IPS DF 19.7 (cell line): ENCODE data around the gene ZNF407.
A peak's percentile ranks its signal among the peaks of the same experiment; 100 is the strongest.

ENCODE experiments used
- DNase-seq: peaks from one replicate; pipeline ENCODE4 v3.0.0-alpha.2; 2013; ENCODE audit warnings: low read depth, low spot score

Gene ZNF407

GRCh38 chr18:74874351-74874750 lies 276.7 kb downstream of the ZNF407 start:
- DNase-seq, result no peak

DNA sequence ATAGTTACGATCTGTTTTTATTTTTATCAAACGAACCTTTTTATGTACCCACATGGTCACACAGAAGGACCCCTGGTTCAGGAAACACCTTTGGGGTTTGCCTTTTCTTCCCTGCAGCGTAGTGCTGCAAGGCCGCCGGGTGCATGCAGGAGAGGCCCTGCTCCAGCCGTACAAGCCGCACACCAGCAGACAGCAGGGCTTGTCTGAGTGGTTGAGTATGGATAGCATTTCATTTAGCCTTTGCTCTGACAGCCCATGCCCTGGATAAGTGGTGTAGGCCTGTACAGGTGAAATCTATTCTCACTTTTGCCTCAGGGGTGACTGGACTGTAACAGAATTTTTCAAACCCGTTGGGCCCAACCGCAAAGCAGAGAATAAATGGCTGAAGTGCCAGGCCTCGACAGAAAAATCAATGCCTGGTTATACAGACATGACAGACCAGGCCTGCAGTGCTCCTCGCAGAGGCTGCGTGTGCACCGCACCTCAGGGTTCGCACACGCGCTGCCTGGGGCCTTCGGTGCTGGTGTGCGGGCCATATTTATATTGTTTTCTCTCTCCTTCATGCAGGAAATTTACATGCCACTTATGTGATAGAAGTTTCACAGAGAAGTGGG lies 279.1 kb downstream of the ZNF407 start:
- no peak for DNase-seq

DNA sequence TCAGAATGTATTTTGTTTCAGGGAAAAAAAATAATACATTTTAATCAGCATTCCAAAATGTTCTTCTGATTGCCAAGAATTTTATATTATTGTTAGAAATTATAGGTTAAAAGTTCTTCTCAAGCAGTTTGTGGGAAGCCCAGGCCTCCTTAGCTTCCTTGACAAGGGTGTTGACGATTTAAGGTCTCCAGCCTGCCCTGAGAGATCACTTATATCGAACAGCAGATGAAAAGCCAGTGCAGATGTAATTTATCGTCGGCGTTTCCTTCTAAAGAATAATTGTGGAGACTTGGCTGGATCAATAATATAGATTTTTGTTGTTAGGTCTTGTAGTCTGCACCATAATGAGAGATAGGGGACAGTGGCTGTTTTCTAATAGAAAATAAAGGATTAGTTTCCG lies 280.6 kb downstream of the ZNF407 start:
- DNase-seq, result no peak

DNA sequence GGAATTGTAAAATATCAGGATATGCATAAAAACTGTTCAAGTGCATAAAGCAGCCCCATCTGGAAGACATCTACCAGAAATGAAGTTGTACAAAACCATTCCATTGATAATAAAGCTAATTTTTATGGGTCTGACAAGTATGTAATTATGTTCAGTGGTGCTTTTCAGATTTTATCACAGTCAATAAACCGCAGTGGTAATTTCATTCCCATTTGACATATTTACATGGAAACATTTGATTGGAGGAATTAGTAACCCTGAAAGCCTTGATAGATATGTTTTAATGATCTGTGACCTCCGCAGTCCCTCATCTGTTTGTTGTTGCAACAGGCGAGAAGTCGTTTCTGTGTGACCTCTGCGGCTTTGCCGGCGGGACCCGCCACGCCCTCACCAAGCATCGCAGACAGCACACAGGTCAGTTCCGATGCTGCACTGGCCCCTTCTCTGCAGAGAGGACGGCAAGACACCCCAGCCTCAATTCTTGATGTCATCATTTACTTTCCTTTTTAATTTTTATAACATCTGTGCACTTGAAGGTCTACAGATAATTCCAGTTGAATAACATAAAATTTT lies 283.1 kb downstream of the ZNF407 start:
- DNase-seq, result no peak

DNA sequence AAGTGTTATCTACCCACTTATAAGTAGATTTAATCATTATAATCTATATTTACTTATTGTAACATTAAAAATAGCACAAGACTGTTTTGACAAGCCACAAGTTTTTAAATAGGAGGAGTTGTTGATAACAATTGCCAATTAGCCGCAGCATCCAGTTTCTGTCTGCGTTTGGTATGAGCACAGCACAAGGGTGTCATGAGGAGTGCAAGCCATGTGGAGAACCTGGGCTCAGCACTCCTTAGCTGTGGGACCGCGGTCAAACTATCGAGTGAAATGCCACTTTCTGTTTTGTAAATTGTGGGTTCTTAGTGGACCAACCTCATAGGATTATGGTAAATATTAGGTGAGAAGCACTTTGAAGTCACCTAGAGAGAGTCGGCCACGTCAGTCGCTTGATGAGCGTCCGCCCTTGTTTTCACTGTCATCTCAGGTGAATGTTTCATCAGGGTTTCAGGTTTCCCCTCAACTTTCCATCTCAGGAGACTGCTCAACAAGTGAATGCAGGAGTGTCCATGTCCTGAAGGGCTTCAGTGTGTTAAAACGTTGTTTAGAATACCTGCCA lies 294.5 kb downstream of the ZNF407 start:
- DNase-seq, result no peak

GRCh38 chr18:74895686-74896085 lies 298.0 kb downstream of the ZNF407 start:
- DNase-seq, result no peak

DNA sequence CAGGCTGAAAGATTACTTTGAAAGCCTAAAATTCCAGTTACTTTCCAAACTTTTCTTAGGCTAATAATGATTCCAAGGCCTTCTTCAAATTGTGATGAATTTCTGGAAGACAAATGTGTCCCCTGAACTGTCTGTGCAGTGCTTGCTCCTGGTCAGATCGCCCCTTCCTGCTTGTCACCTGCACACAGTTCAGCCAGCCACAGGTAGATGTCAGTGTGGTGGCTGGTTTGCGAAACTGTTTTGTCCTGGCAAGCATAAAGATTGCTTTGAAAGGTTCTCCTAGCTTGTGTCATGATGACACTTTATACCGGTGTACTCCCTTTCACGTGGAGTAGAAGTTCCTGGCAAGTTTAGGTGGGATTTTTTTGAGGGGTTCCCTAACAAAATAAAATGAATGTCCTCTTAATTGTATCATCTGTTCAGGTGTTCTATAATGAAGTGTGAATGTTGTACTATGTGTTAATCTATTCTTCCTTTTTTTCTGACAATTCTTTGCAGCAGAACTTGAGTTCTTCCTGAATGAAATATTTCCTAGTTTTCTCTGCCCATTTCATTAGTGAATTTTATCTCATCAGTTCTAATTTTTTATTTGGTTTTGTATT lies 298.8 kb downstream of the ZNF407 start:
- peak; percentile 30 for DNase-seq

DNA sequence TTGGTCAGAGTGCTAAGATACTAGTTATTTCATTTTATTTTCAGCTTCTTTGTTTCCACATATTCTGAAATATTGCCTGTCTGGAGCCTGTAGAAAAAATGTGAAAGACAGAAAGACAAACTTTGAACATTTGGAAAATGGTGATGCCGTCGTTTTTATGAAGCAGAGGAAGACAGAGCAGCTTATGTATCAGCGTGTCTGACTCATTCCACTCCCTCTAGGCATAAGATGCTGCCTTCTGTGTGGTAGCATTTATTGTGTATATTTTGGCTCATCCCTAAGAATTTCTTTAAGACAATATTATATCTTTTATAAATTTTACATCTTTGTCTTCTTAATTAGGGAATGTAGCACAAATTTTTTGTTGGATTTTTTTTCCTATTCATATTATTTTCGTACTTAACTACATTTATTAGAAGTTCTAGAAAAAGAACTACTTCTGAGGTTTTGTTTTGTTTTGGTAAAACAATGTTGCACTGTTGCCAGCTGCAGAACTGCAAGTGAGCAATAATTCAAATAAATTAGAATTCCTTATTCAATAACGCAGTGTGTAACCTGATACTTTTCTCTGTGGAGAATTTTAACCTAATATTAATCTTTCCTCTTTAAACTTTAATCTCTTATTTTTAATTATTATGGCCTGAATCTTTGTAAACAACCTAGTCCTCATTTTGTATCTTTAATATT lies 300.4 kb downstream of the ZNF407 start:
- no peak for DNase-seq

- DNase-seq, result no peak
Observed at GRCh38 chr18:74898965-74899364, 301.3 kb downstream of the ZNF407 start.

- DNase-seq, result no peak
Observed at GRCh38 chr18:74899554-74899953, 301.9 kb downstream of the ZNF407 start.

- DNase-seq, result no peak
Observed at GRCh38 chr18:74901362-74902146, 303.9 kb downstream of the ZNF407 start.

DNA sequence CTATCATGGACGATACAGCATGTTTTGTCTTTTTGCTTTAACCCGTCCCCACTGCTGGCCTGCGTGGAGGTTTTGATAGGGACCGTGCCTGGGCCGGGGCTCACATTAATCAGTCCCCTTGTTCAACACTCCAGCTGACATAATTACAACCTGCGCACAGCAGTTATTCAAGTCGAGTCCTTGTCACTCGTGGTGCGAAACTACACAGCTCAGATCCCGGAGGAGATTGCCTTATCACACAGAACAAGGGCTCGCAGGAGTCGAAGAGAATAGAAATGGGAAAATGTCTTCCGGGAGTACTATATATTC lies 304.4 kb downstream of the ZNF407 start:
- no peak for DNase-seq

DNA sequence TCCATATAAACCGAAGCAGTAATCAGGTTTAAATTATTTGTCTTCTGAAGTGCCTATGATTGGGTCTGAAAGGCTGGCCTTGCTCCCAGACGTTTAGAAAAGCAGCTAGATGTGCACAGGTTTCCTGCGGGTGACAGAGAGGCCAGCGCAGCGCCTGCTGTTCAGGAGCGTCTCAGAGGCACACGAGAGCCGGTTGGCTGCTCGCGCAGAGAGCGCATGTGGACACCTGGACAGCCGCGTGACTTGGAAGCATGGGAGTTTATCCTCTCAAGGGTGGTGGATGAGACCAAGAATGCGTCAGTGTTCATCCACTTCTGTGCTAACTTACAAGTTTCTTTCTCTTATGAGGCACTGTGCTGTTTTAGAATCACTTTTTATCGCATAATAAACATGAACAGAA lies 307.6 kb downstream of the ZNF407 start:
- DNase-seq, result no peak

- no peak for DNase-seq
Observed at GRCh38 chr18:74906184-74906583, 308.5 kb downstream of the ZNF407 start.

DNA sequence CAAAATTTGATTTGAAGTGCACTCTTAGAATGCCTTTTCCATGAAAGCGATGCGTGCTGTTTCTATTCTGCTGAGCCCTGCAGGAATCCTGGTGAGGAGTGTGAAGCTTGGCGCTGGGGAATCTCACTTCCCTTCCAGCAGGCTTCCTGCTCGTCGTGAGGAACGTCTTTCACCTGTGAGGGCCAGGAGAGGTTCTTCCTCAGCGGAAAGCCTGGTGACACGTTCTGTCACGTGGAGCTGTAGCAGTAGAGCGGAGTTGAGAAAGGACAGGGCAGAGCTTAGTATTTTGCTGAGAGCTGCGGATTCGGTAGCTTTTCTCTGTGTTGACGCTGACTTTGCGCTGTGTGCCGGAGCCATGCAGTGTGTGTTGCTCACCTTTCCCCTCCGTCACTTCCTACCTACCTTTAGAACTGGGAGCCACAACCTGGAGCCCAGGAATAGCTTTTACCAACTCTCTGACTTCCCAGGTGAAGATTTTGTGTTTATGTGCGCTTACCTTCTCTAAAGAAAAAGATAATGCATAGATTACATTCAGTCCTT lies 316.5 kb downstream of the ZNF407 start:
- DNase-seq, result no peak

GRCh38 chr18:74914648-74915047 lies 317.0 kb downstream of the ZNF407 start:
- no peak for DNase-seq

GRCh38 chr18:74916773-74917393 lies 319.2 kb downstream of the ZNF407 start:
- no peak for DNase-seq

DNA sequence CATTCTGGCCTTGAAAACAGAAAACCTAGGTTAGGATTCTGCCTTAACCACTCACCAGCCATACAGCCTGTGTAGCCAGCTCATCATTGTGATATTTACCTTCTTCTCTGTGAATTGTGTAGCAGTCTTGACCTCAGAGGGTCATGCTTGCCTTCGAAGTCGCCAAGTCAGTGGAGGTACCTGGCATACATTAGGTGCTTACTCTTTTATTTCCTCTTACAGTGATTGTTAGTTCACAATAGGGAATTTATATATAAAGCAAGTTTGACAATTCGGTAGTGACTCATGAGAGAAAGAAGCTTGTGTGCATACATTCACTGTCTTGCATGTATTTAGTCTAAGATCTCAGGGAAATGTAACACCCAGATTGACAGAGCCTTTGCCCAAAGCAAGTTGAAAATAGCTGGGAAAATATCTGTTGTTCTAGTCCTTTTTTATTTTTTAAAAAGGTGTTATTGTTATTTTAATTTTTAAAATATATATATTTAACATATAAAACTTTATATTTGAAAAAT lies 320.7 kb downstream of the ZNF407 start:
- DNase-seq, result no peak

- DNase-seq, result no peak
Observed at GRCh38 chr18:74921057-74921820, 323.6 kb downstream of the ZNF407 start.

- DNase-seq, result no peak
Observed at GRCh38 chr18:74926051-74926450, 328.4 kb downstream of the ZNF407 start.
